ENCODE measurements around the gene CSMD2.

The CSMD2 gene

DNA sequence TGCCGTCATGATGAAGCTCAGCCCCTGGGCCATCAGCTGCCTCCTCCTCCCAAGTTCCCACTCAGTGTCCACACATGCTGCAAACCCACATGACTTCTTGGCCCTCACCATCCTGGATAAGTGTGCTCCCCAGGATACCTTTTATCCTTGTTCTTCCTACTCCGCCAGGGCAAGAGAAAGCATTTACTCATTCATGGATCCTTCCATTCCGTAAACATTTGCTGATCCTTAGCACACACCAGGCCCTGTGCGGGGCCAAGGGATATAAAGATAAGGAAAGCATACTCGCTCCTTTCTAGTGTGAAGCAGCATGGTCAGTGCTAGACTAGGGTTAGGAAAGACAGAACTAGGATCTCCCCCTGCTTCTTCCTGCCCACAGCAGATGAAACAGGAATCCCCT, 423.3 kb downstream of the CSMD2 start:
- Mint-ChIP-seq H3K27me3 (peaks cover 34 to 59% of the 10 kb centered on the region in 2 donors), H3K4me1 (ENCODE audit: low read depth in 2 of 2) (no peaks in the 10 kb centered on the region), H3K9me3 (no peaks in the 10 kb centered on the region), H3K27ac (no peak overlapping the region), H3K4me3 (no peak overlapping the region), H3K36me3 (ENCODE audit: insufficient read depth) (no peaks in the 10 kb centered on the region)
- ATAC-seq (replicated peaks), result no peak
- DNase-seq, result no peak

DNA sequence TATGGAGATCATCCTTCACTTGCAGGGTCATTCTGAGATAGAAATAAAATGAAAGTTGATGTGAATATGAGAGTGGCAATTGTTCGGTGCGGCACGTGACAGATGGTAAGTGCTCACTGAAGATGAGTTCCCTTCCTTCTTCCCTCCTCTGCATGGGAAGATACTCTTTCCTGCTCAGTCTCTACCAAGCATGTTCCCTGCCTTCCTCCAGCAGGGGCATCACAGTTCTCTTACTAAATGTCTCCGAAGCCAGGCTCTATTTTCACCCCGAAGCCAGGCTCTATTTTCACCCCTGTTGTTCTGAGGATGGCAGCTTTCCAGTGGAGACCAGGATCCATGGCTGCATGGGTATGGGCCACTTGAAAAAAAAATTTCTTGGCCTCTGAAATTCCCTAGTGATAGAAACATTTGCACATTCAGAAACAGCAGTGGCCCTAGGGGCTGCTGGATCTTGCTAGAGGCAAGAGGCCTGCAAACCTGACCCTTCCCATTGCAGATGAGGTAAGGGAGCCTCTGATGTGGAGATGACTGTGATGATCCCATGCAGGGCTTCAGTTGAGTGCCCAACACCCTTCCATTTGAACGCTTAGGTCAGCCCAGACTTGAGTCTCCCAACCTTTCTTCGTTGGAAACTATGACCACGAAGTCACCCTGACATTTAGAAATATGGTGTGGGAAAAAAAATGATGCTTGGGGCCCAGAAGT, 424.8 kb downstream of the CSMD2 start:
- Mint-ChIP-seq H3K36me3 (ENCODE audit: insufficient read depth) (no peaks in the 10 kb centered on the region), H3K27me3 (peaks cover 31 to 75% of the 10 kb centered on the region in 2 donors), H3K4me3 (no peak overlapping the region), H3K27ac (no peak overlapping the region), H3K4me1 (ENCODE audit: low read depth in 2 of 2) (no peaks in the 10 kb centered on the region), H3K9me3 (no peaks in the 10 kb centered on the region)
- ATAC-seq (replicated peaks) (no peak), DNase-seq (no peak)

DNA sequence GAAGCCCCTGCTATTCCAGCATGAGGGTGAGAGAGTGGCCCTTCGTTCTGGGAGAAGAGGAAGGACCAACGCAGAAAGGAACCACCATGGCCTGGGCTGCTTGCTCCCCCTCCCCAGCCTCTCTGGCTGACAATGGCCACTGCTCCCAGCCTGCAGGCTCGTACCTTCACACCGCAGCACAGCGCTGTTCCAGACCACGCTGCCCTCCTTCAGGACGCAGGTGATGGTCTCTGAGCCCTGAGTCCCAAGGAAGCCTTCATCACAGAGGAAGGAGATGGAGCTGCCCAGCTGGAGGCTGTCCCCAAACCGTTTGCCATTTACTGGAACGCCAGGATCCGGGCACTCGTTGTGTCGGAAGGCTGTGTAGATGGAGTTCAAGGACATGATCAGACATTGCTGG, 426.1 kb downstream of the CSMD2 start:
- Mint-ChIP-seq H3K27ac (no peak overlapping the region), H3K4me1 (ENCODE audit: low read depth in 2 of 2) (no peaks in the 10 kb centered on the region), H3K36me3 (ENCODE audit: insufficient read depth) (no peaks in the 10 kb centered on the region), H3K4me3 (no peak overlapping the region), H3K27me3 (peaks cover 37 to 79% of the 10 kb centered on the region in 2 donors), H3K9me3 (no peaks in the 10 kb centered on the region)
- no peak for ATAC-seq (replicated peaks)
- DNase-seq, result no peak

DNA sequence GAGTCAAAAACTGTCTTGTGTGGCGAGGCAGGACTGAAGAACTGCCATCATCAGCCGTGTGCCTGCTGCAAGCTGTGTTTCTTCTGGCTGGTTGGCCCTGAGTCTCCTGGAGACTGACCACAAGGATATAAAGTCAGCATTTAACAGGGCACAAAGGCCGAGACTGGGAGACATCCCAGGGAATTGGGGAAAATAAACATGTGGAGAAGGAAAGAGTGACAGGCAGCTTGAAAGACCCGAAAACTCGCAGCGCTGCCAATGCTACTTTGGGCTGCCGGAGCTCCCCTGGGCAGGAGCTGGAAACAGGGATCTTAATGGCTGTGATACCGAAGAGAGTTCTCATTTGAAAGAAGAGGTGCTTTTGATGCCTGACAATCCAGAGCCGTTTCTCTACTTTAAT, 426.5 kb downstream of the CSMD2 start:
- no peak overlapping the region for H3K4me3 Mint-ChIP-seq
- H3K9me3 Mint-ChIP-seq, result no peaks in the 10 kb centered on the region
- no peak for ATAC-seq (replicated peaks)
- H3K27ac Mint-ChIP-seq, result no peak overlapping the region
- peaks cover 37 to 77% of the 10 kb centered on the region in 2 donors for H3K27me3 Mint-ChIP-seq
- no peak for DNase-seq
- H3K36me3 Mint-ChIP-seq (ENCODE audit: insufficient read depth), result no peaks in the 10 kb centered on the region
- no peaks in the 10 kb centered on the region for H3K4me1 Mint-ChIP-seq (ENCODE audit: low read depth in 2 of 2)

DNA sequence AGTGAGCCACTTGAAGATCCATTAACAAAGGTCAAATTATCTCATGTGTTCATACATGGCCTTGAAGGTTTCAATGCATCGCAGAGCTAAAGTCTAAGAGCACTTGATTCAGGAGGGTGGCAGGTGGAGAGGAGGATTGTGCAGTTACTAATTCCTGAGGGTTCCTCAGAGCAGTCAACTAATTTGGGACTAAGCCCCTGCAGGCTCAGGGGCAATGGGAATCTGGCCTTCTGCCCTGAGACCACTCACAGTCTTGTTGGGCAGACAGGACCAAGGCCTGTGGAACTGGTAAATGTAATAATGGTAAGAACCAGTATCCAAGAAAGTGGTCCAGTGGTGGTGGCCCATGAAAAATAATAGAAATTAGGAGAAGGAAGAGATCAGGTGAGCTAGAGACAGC, 428.5 kb downstream of the CSMD2 start:
- peaks cover 41 to 71% of the 10 kb centered on the region in 2 donors for H3K27me3 Mint-ChIP-seq
- H3K36me3 Mint-ChIP-seq (ENCODE audit: insufficient read depth), result no peaks in the 10 kb centered on the region
- no peaks in the 10 kb centered on the region for H3K9me3 Mint-ChIP-seq
- DNase-seq (no peak), ATAC-seq (replicated peaks) (no peak)
- H3K27ac Mint-ChIP-seq, result no peak overlapping the region
- no peaks in the 10 kb centered on the region for H3K4me1 Mint-ChIP-seq (ENCODE audit: low read depth in 2 of 2)
- H3K4me3 Mint-ChIP-seq, result no peak overlapping the region

DNA sequence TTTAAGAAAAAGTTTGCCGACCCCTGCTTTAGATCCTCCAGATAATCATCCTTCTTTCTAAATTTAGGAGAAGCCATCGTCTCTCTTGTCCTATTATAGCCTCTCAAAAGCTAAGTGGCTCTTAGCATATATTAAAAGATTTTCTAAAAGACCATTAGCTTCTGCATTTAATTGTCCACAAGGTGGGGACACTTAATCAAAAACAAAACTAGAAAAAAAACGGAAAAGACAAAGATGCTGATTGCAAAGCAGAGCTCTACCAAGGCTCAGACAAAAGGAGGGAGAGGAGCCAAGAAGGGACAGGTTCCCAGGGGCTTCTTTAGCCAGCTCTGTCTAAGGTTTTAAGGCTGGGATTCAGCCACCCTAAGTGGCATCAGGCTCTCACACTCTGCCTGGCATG, 429.4 kb downstream of the CSMD2 start:
- DNase-seq (no peak), ATAC-seq (replicated peaks) (no peak)
- Mint-ChIP-seq H3K36me3 (ENCODE audit: insufficient read depth) (no peaks in the 10 kb centered on the region), H3K27ac (no peak overlapping the region), H3K27me3 (peaks cover 34 to 63% of the 10 kb centered on the region in 2 donors), H3K9me3 (no peaks in the 10 kb centered on the region), H3K4me3 (no peak overlapping the region), H3K4me1 (ENCODE audit: low read depth in 2 of 2) (no peaks in the 10 kb centered on the region)

DNA sequence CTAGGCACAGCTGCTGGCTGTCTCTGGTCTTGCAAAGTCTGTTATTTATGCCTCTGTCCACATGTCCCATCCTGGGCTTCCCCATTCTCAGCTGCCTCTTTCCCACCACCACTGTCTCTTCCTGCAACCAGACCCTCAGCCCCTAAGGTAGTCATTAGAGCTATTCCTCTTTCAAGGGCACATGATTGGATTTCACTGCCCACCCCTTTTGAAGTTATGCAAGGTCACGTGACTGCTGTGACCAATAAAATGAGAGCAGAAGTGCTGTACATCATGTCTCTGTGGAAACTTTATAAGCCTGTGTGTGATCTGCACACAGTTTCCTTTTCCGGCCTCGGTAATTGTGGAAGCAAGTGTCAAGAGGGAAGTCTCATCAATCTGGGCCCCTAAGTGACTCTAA, 437.7 kb downstream of the CSMD2 start:
- no peak for DNase-seq
- no peak overlapping the region for H3K27ac Mint-ChIP-seq
- no peak overlapping the region for H3K4me3 Mint-ChIP-seq
- no peaks in the 10 kb centered on the region for H3K4me1 Mint-ChIP-seq (ENCODE audit: low read depth in 2 of 2)
- no peaks in the 10 kb centered on the region for H3K9me3 Mint-ChIP-seq
- H3K36me3 Mint-ChIP-seq (ENCODE audit: insufficient read depth), result no peaks in the 10 kb centered on the region
- ATAC-seq (replicated peaks), result no peak
- H3K27me3 Mint-ChIP-seq, result peaks cover 31 to 43% of the 10 kb centered on the region in 2 donors

DNA sequence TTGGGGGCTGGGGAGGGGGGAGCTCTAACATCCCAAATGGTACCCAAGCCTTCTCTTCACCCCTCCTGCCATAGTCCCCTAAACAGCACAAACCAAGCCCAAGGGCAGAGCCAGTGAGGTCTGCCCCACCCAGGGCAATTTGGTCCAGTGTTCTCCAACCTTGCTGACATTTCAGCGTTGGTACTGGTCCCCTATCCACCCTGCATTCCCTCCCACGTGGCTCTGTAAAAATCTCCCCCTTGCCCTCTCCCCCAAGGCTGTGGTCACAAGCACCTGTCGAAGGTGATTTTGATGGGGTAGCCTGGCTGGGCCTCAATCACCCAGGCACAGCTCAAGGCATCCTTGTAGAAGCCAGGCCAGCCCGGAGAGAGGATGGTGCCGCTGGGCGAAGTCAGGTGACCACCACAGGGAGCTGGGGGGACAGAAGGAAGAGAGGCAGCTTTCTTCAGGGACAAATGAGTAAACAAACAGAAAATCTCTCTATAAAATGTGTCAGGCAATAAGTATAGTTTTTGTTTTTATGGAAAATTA, 438.7 kb downstream of the CSMD2 start:
- Mint-ChIP-seq H3K4me1 (ENCODE audit: low read depth in 2 of 2) (no peaks in the 10 kb centered on the region), H3K27me3 (peaks cover 24 to 42% of the 10 kb centered on the region in 2 donors), H3K9me3 (no peaks in the 10 kb centered on the region), H3K27ac (no peak overlapping the region), H3K36me3 (ENCODE audit: insufficient read depth) (no peaks in the 10 kb centered on the region), H3K4me3 (no peak overlapping the region)
- no peak for DNase-seq
- no peak for ATAC-seq (replicated peaks)

DNA sequence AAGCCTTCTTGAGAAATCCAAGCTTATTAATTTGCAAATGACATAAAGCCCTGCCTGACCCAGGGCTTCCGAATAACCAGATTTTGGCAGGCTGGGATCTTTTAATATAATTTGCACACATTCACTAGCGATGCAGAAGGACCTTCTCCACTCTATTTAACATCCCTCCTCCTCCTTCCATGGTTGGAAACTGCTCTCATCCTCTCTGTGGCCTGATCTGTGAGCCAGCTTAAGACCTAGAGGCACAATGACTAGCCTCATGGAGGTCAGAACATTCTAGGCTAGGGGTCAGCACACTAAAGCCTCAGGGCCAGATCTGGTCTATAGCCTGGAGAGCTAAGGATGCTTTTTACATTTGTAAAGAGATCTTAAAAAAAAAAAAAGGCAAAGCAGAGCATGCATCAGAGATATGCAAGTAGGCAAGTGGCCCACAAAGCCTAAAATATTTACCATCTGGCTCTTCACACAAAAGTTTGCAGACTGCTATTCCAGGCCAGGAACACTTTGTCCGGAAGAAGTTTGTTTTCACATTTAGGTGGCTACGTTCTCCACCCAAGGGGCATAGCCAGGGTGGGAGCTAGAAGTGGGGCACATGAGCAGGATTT, 439.4 kb downstream of the CSMD2 start:
- Mint-ChIP-seq H3K4me3 (no peak overlapping the region), H3K27ac (no peak overlapping the region), H3K27me3 (peaks cover 24 to 42% of the 10 kb centered on the region in 2 donors), H3K36me3 (ENCODE audit: insufficient read depth) (no peaks in the 10 kb centered on the region), H3K9me3 (no peaks in the 10 kb centered on the region), H3K4me1 (ENCODE audit: low read depth in 2 of 2) (no peaks in the 10 kb centered on the region)
- no peak for DNase-seq
- no peak for ATAC-seq (replicated peaks)

DNA sequence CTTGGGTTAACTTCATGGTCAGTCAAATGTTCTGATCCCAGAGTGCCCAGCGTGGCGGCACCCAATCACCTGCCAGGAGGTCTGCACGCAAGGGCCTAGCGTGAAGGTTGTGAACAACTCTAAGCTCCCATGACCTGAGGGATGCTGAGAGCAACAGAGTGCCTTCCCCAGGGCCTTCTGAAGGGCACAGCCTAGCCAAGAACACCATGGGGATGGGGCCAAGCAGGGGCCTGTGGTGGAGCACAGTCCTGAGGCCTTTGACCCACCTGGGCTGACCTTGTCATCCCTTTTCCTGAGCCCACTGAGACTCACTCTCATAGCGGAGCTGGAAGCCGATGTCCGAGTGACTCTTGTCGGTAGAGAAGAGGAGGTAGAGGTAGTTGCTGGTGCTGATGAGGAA, 440.0 kb downstream of the CSMD2 start:
- H3K9me3 Mint-ChIP-seq, result no peaks in the 10 kb centered on the region
- ATAC-seq (replicated peaks) (no peak), DNase-seq (no peak)
- no peaks in the 10 kb centered on the region for H3K4me1 Mint-ChIP-seq (ENCODE audit: low read depth in 2 of 2)
- H3K4me3 Mint-ChIP-seq, result no peak overlapping the region
- peaks cover 21 to 40% of the 10 kb centered on the region in 2 donors for H3K27me3 Mint-ChIP-seq
- no peak overlapping the region for H3K27ac Mint-ChIP-seq
- no peaks in the 10 kb centered on the region for H3K36me3 Mint-ChIP-seq (ENCODE audit: insufficient read depth)

DNA sequence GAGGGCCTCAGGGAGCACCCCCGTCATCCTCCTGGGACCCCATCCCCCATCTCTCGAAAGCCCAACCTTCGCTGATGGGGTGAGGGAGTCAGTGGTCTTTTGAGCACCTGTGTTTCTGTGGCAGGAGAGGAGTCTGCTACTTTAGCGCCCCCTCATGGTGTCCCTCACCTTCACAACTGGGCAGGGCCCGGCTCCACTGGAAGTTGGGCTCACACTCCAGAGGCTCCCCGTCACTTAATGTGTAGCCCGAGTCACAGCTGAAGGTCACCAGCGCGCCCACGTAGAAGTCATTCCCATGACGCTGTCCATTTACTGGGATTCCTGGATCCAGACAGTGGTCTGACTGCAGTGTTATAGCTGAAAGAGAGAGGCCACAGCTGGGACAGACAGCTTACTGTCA, 440.7 kb downstream of the CSMD2 start:
- no peak overlapping the region for H3K4me3 Mint-ChIP-seq
- ATAC-seq (replicated peaks) (no peak), DNase-seq (no peak)
- H3K27ac Mint-ChIP-seq, result no peak overlapping the region
- no peaks in the 10 kb centered on the region for H3K9me3 Mint-ChIP-seq
- H3K36me3 Mint-ChIP-seq (ENCODE audit: insufficient read depth), result no peaks in the 10 kb centered on the region
- H3K4me1 Mint-ChIP-seq (ENCODE audit: low read depth in 2 of 2), result no peaks in the 10 kb centered on the region
- H3K27me3 Mint-ChIP-seq, result peaks cover 18 to 34% of the 10 kb centered on the region in 2 donors

DNA sequence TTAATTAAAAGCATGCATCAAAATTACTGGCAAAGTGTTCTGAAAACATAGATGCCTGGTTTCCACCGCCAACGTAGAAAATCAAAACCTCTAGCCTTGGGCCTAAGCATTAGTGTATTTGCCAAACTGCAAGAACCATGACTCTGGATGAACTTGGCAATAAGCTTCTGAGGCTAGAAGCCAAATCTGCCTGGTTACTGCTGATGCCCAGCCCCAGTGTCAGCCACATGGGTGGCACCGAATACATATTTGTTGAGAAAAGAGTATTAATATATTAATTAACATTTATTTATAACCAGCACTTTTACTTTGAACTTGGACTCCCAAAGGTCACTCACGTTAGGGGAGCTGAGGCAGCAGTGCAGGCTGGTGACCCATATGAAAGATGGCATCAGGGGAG, 441.8 kb downstream of the CSMD2 start:
- H3K36me3 Mint-ChIP-seq (ENCODE audit: insufficient read depth), result no peaks in the 10 kb centered on the region
- no peaks in the 10 kb centered on the region for H3K9me3 Mint-ChIP-seq
- no peak for ATAC-seq (replicated peaks)
- DNase-seq, result no peak
- H3K4me3 Mint-ChIP-seq, result no peak overlapping the region
- H3K27me3 Mint-ChIP-seq, result peaks cover 12 to 33% of the 10 kb centered on the region in 2 donors
- H3K27ac Mint-ChIP-seq, result no peak overlapping the region
- no peaks in the 10 kb centered on the region for H3K4me1 Mint-ChIP-seq (ENCODE audit: low read depth in 2 of 2)

DNA sequence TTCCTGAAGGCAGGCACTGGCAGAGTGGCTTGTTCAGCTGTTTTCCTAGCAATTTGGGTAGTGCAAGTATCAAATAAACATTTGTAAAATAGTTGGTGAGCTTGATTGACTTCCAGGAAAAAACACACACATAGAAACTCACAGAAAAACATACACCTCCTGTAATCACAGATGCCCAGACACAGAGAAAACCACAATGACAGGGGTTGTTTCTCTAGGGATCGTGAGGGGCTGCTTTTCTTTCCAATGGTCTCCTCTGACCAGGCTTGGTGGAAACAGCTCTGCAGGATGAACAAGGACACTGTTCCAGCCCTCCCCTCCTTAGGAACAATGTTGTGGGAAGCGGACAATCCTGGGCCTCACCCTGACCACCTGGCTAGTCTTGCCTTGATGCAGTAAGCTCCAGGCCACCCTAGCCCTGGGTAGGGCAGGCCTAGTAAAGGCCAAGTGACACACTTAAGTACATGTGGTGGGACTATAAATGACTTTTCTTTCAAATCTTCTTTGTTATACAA, 443.7 kb downstream of the CSMD2 start:
- H3K36me3 Mint-ChIP-seq (ENCODE audit: insufficient read depth), result no peaks in the 10 kb centered on the region
- DNase-seq, result no peak
- H3K9me3 Mint-ChIP-seq, result no peaks in the 10 kb centered on the region
- H3K27ac Mint-ChIP-seq, result no peak overlapping the region
- no peak for ATAC-seq (replicated peaks)
- H3K4me3 Mint-ChIP-seq, result no peak overlapping the region
- peaks cover 19 to 27% of the 10 kb centered on the region in 2 donors for H3K27me3 Mint-ChIP-seq
- H3K4me1 Mint-ChIP-seq (ENCODE audit: low read depth in 2 of 2), result no peaks in the 10 kb centered on the region

All from effector memory CD8-positive, alpha-beta T cell (primary cell).